ENCODE data around the gene SIGLEC9.

The SIGLEC9 gene

GRCh38 chr19:51090471-51090870 lies 34.2 kb upstream of the SIGLEC9 start:
- Mint-ChIP-seq H3K4me1 (no peaks in the 10 kb centered on the region), H3K9me3 (no peaks in the 10 kb centered on the region), H3K36me3 (ENCODE audit: insufficient read depth) (peaks cover 1% of the 10 kb centered on the region), H3K27me3 (no peaks in the 10 kb centered on the region), H3K4me3 (no peak overlapping the region), H3K27ac (ENCODE audit: low read depth) (no peak overlapping the region)
- ATAC-seq (replicated peaks; ENCODE audit: extremely low read depth, poor library complexity, severe bottlenecking) (no peak), DNase-seq (ENCODE audit: low spot score in 2 of 2) (no peak)

GRCh38 chr19:51091126-51091525 lies 33.6 kb upstream of the SIGLEC9 start:
- no peaks in the 10 kb centered on the region for H3K4me1 Mint-ChIP-seq
- H3K4me3 Mint-ChIP-seq, result no peak overlapping the region
- H3K9me3 Mint-ChIP-seq, result no peaks in the 10 kb centered on the region
- ATAC-seq (replicated peaks; ENCODE audit: extremely low read depth, poor library complexity, severe bottlenecking), result no peak
- H3K27me3 Mint-ChIP-seq, result no peaks in the 10 kb centered on the region
- DNase-seq (ENCODE audit: low spot score in 2 of 2), result no peak
- peaks cover 1% of the 10 kb centered on the region for H3K36me3 Mint-ChIP-seq (ENCODE audit: insufficient read depth)
- no peak overlapping the region for H3K27ac Mint-ChIP-seq (ENCODE audit: low read depth)

- ATAC-seq (replicated peaks; ENCODE audit: extremely low read depth, poor library complexity, severe bottlenecking) (no peak), DNase-seq (ENCODE audit: low spot score in 2 of 2) (no peak)
- Mint-ChIP-seq H3K4me1 (peaks cover 7% of the 10 kb centered on the region), H3K27me3 (no peaks in the 10 kb centered on the region), H3K4me3 (no peak overlapping the region), H3K27ac (ENCODE audit: low read depth) (peak overlapping the region; percentile 29), H3K36me3 (ENCODE audit: insufficient read depth) (peaks cover 3% of the 10 kb centered on the region), H3K9me3 (no peaks in the 10 kb centered on the region)
Observed at GRCh38 chr19:51091895-51092873, 32.5 kb upstream of the SIGLEC9 start.

GRCh38 chr19:51093101-51093500 lies 31.6 kb upstream of the SIGLEC9 start:
- Mint-ChIP-seq H3K27me3 (no peaks in the 10 kb centered on the region), H3K4me1 (peaks cover 13% of the 10 kb centered on the region), H3K27ac (ENCODE audit: low read depth) (peak overlapping the region; percentile 29), H3K4me3 (no peak overlapping the region), H3K36me3 (ENCODE audit: insufficient read depth) (peaks cover 7% of the 10 kb centered on the region), H3K9me3 (no peaks in the 10 kb centered on the region)
- no peak for ATAC-seq (replicated peaks; ENCODE audit: extremely low read depth, poor library complexity, severe bottlenecking)
- DNase-seq (ENCODE audit: low spot score in 2 of 2), result no peak

DNA sequence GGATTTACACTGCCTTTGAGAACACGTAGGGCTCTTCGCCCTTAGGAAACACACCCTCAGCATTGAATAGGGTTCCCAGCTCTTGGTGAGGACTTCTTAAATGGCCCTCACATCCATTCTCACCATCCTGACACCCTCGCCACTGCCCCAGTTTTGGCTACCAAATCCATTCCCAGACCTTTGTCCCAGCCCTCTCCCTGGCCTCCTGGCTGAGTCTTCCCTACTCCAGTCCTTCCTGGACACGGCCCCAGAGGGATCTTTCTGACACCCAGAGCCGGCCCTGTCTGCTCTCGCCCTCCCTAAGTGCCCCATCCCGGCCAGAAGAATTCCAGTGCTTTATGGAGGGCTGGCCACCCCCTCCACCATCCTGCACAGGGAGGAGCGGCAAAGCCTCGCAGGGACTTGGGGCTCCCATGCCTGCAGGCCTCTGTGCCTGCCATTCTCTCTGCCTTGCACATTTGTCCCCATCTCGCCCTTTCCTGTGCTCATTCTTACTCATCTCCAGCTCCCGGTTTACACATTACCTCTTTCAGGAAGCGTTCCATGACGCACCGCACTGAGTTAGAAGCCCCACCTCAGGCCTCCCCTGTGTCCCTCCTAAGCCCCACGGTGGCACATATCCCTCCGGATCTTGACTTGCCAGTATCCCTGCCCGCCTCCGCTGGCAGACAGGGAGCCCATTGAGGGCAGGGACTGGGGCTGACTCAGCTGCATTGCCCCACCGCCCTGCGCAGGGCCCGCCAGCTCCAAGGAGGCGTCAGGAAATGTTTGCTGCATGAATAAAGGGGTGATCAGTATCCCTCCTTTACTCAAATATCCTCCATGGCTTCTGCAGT lies 31.0 kb upstream of the SIGLEC9 start:
- DNase-seq (ENCODE audit: low spot score in 2 of 2) (no peak), ATAC-seq (replicated peaks; ENCODE audit: extremely low read depth, poor library complexity, severe bottlenecking) (no peak)
- Mint-ChIP-seq H3K27me3 (no peaks in the 10 kb centered on the region), H3K36me3 (ENCODE audit: insufficient read depth) (peaks cover 7% of the 10 kb centered on the region), H3K4me1 (peaks cover 13% of the 10 kb centered on the region), H3K27ac (ENCODE audit: low read depth) (peak overlapping the region; percentile 47), H3K9me3 (no peaks in the 10 kb centered on the region), H3K4me3 (no peak overlapping the region)

GRCh38 chr19:51094696-51095279 lies 29.9 kb upstream of the SIGLEC9 start:
- H3K36me3 Mint-ChIP-seq (ENCODE audit: insufficient read depth), result peaks cover 11% of the 10 kb centered on the region
- no peak overlapping the region for H3K27ac Mint-ChIP-seq (ENCODE audit: low read depth)
- H3K4me1 Mint-ChIP-seq, result peaks cover 20% of the 10 kb centered on the region
- H3K4me3 Mint-ChIP-seq, result no peak overlapping the region
- DNase-seq (ENCODE audit: low spot score in 2 of 2), result no peak
- H3K27me3 Mint-ChIP-seq, result no peaks in the 10 kb centered on the region
- no peaks in the 10 kb centered on the region for H3K9me3 Mint-ChIP-seq
- no peak for ATAC-seq (replicated peaks; ENCODE audit: extremely low read depth, poor library complexity, severe bottlenecking)

GRCh38 chr19:51096473-51097165 lies 28.1 kb upstream of the SIGLEC9 start:
- H3K27ac Mint-ChIP-seq (ENCODE audit: low read depth), result no peak overlapping the region
- no peak for DNase-seq (ENCODE audit: low spot score in 2 of 2)
- peaks cover 17% of the 10 kb centered on the region for H3K36me3 Mint-ChIP-seq (ENCODE audit: insufficient read depth)
- H3K27me3 Mint-ChIP-seq, result no peaks in the 10 kb centered on the region
- H3K4me1 Mint-ChIP-seq, result peaks cover 23% of the 10 kb centered on the region
- no peaks in the 10 kb centered on the region for H3K9me3 Mint-ChIP-seq
- ATAC-seq (replicated peaks; ENCODE audit: extremely low read depth, poor library complexity, severe bottlenecking), result no peak
- no peak overlapping the region for H3K4me3 Mint-ChIP-seq

DNA sequence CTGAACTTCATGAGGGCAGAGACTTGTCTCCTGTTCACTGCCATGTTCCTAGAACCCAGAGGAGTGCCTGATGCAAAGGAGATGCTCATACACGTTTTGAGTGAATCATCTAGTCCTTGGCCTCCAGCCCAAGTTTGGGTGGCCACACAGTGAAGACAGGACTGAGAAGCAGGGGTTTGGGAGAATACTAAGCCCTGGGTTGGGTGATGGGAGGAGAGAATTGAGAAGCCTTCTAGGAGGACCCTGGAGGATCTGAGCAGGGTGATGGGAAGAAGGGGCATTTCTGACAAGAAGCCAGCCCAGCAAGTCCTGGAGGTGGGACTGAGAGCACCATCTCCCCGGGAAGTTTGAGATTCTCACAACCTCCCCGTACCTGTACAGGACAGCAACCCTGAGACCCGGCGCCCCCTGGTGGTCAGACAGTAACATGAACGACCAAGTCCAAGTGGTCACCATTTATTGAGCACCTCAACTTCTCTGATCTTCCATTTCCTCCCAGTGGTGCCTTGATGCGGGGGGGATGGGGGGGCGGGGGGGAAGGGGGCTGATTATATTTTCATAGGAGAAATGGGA lies 27.5 kb upstream of the SIGLEC9 start:
- DNase-seq (ENCODE audit: low spot score in 2 of 2), result peak; percentile 25 to 56
- Mint-ChIP-seq H3K27me3 (no peaks in the 10 kb centered on the region), H3K4me3 (no peak overlapping the region), H3K4me1 (peaks cover 23% of the 10 kb centered on the region), H3K36me3 (ENCODE audit: insufficient read depth) (peaks cover 17% of the 10 kb centered on the region), H3K27ac (ENCODE audit: low read depth) (no peak overlapping the region), H3K9me3 (no peaks in the 10 kb centered on the region)
- no peak for ATAC-seq (replicated peaks; ENCODE audit: extremely low read depth, poor library complexity, severe bottlenecking)

GRCh38 chr19:51097796-51098195 lies 26.9 kb upstream of the SIGLEC9 start:
- DNase-seq (ENCODE audit: low spot score in 2 of 2) (no peak), ATAC-seq (replicated peaks; ENCODE audit: extremely low read depth, poor library complexity, severe bottlenecking) (no peak)
- H3K36me3 Mint-ChIP-seq (ENCODE audit: insufficient read depth), result peaks cover 21% of the 10 kb centered on the region
- no peak overlapping the region for H3K27ac Mint-ChIP-seq (ENCODE audit: low read depth)
- H3K4me3 Mint-ChIP-seq, result no peak overlapping the region
- no peaks in the 10 kb centered on the region for H3K9me3 Mint-ChIP-seq
- peaks cover 28% of the 10 kb centered on the region for H3K4me1 Mint-ChIP-seq
- no peaks in the 10 kb centered on the region for H3K27me3 Mint-ChIP-seq

- H3K36me3 Mint-ChIP-seq (ENCODE audit: insufficient read depth), result peaks cover 26% of the 10 kb centered on the region
- H3K4me1 Mint-ChIP-seq, result peaks cover 30% of the 10 kb centered on the region
- no peak for ATAC-seq (replicated peaks; ENCODE audit: extremely low read depth, poor library complexity, severe bottlenecking)
- no peaks in the 10 kb centered on the region for H3K27me3 Mint-ChIP-seq
- no peak overlapping the region for H3K27ac Mint-ChIP-seq (ENCODE audit: low read depth)
- no peak for DNase-seq (ENCODE audit: low spot score in 2 of 2)
- no peaks in the 10 kb centered on the region for H3K9me3 Mint-ChIP-seq
- no peak overlapping the region for H3K4me3 Mint-ChIP-seq
Observed at GRCh38 chr19:51098365-51099046, 26.2 kb upstream of the SIGLEC9 start.

DNA sequence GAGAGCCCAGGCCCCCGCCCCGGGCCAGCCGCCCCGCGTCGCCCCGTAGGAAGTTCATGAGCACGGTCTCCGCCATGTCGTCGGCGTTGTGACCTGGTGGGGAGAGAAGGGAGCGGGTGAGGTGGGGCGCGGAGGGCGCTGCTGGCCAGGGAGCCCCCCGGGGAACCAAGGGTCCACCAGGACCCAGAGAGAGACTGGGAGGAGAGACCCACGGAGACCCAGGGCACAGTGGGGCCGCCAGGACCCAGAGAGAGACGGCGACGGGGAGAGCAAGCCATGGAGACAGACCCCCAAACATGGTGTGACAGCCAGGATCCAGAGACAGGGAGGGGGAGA lies 25.7 kb upstream of the SIGLEC9 start:
- H3K9me3 Mint-ChIP-seq, result no peaks in the 10 kb centered on the region
- no peak overlapping the region for H3K4me3 Mint-ChIP-seq
- no peaks in the 10 kb centered on the region for H3K27me3 Mint-ChIP-seq
- ATAC-seq (replicated peaks; ENCODE audit: extremely low read depth, poor library complexity, severe bottlenecking) (no peak), DNase-seq (ENCODE audit: low spot score in 2 of 2) (no peak)
- H3K27ac Mint-ChIP-seq (ENCODE audit: low read depth), result no peak overlapping the region
- peaks cover 30% of the 10 kb centered on the region for H3K4me1 Mint-ChIP-seq
- peaks cover 28% of the 10 kb centered on the region for H3K36me3 Mint-ChIP-seq (ENCODE audit: insufficient read depth)
